Calu3 (cell line): ENCODE measurements around the gene PDIA5. TPM values are rescaled to one million over a fixed set of nuclear protein-coding genes. Genes with fewer than 3 reads are reported as not detected.

ENCODE experiments used
- BruUV-seq: library from RNA; stranded (reverse); fragments of 400-500 nt; replicated peaks from 2 replicates; lab custom pipeline; 2021; lab: Mats Ljungman, UMichigan
- CTCF ChIA-PET: fragments of 300-600 bp; sonication (Branson Sonifier 250); formaldehyde crosslinking; loops from one replicate; lab custom pipeline; 2022; ENCODE audit warnings: antibody characterized with exemption; lab: Charles Lee
- DNase-seq: peaks from one replicate; pipeline ENCODE4 v3.0.0; 2022
- H3K27ac Mint-ChIP-seq: one replicate; pipeline ENCODE4 v1.8.0; 2022; ENCODE audit warnings: mixed read lengths; ENCODE audit not compliant: unreplicated experiment
- H3K27me3 Mint-ChIP-seq: one replicate; pipeline ENCODE4 v1.8.0; 2022; ENCODE audit warnings: mixed read lengths; ENCODE audit not compliant: unreplicated experiment
- H3K36me3 Mint-ChIP-seq: one replicate; pipeline ENCODE4 v1.8.0; 2022; ENCODE audit warnings: mild to moderate bottlenecking, moderate library complexity, mixed read lengths; ENCODE audit not compliant: insufficient read depth, unreplicated experiment
- H3K4me1 Mint-ChIP-seq: one replicate; pipeline ENCODE4 v1.8.0; 2022; ENCODE audit warnings: mild to moderate bottlenecking, low read depth, mixed read lengths; ENCODE audit not compliant: unreplicated experiment
- H3K4me3 Mint-ChIP-seq: one replicate; pipeline ENCODE4 v1.8.0; 2022; ENCODE audit warnings: mild to moderate bottlenecking, low read depth, moderate library complexity, mixed read lengths; ENCODE audit not compliant: unreplicated experiment
- H3K9me3 Mint-ChIP-seq: one replicate; pipeline ENCODE4 v1.8.0; 2022; ENCODE audit warnings: low read depth, mixed read lengths; ENCODE audit not compliant: unreplicated experiment
- CTCF ChIP-seq: fragments of 200-600 bp; IDR thresholded peaks from one replicate; pipeline ENCODE4 v1.8.0; 2022; ENCODE audit warnings: antibody characterized with exemption; ENCODE audit not compliant: unreplicated experiment
- intact Hi-C: fragments of 100-400 bp; cut with micrococcal nuclease; formaldehyde crosslinking; loops from one replicate; pipeline ENCODE4 v1.10.0; 2022; ENCODE audit not compliant: unreplicated experiment
- total RNA-seq: library from RNA; stranded (reverse); gene quantifications from 2 replicates; pipeline ENCODE4 v1.2.3, GENCODE V29; 2022

The PDIA5 gene
- total RNA-seq, 1 experiment from 2014 or later: 31.6 TPM

- intact Hi-C loops: no loop called here
- CTCF ChIA-PET: no interaction called here
- H3K4me3 Mint-ChIP-seq: no peak overlapping the region
- H3K9me3 Mint-ChIP-seq: no peaks in the 10 kb centered on the region
- TF ChIP-seq CTCF: no peak
- no peak overlapping the region for H3K27ac Mint-ChIP-seq
- no peaks in the 10 kb centered on the region for H3K4me1 Mint-ChIP-seq
- no TSS peak for BruUV-seq
- H3K27me3 Mint-ChIP-seq: no peaks in the 10 kb centered on the region
- H3K36me3 Mint-ChIP-seq: no peaks in the 10 kb centered on the region
- peak; percentile 16 for DNase-seq
These were observed 127.7 kb downstream of the PDIA5 start for GRCh38 chr3:123194552-123194951.

- Mint-ChIP-seq H3K4me1 (peaks cover 10% of the 10 kb centered on the region), H3K36me3 (peaks cover 17% of the 10 kb centered on the region), H3K4me3 (no peak overlapping the region), H3K27me3 (no peaks in the 10 kb centered on the region), H3K27ac (no peak overlapping the region), H3K9me3 (no peaks in the 10 kb centered on the region)
- no TSS peak for BruUV-seq
- intact Hi-C loops: no loop called here
- no peak for TF ChIP-seq CTCF
- DNase-seq: no peak
- CTCF ChIA-PET: interaction anchor here (0.7 kb wide), 1 partner anchor 229 kb away, joined by 3 read pairs; no protein-coding TSS in a partner anchor
These were observed 131.5 kb downstream of the PDIA5 start for GRCh38 chr3:123198372-123198771.

GRCh38 chr3:123201223-123201556, 134.4 kb downstream of the PDIA5 start:
- intact Hi-C loops: no loop called here
- H3K27me3 Mint-ChIP-seq: no peaks in the 10 kb centered on the region
- H3K9me3 Mint-ChIP-seq: no peaks in the 10 kb centered on the region
- CTCF ChIA-PET: interaction anchor here (0.7 to 0.9 kb wide), 3 partner anchors 9 to 56 kb away, joined by 3 to 4 read pairs (median 3); no protein-coding TSS in a partner anchor
- no peak for TF ChIP-seq CTCF
- no peak for DNase-seq
- H3K4me3 Mint-ChIP-seq: peak overlapping the region; percentile 89
- peaks cover 10% of the 10 kb centered on the region for H3K4me1 Mint-ChIP-seq
- BruUV-seq: no TSS peak
- peak overlapping the region; percentile 85 for H3K27ac Mint-ChIP-seq
- peaks cover 17% of the 10 kb centered on the region for H3K36me3 Mint-ChIP-seq

- Mint-ChIP-seq H3K36me3 (peaks cover 17% of the 10 kb centered on the region), H3K9me3 (no peaks in the 10 kb centered on the region), H3K4me3 (peak within 1 kb of the TSS; percentile 89), H3K27ac (peak within 1 kb of the TSS; percentile 85), H3K4me1 (peaks cover 10% of the 10 kb centered on the region), H3K27me3 (no peaks in the 10 kb centered on the region)
- DNase-seq: peak; percentile 94
- BruUV-seq: no TSS peak
- CTCF ChIA-PET: interaction anchor here (0.7 to 0.9 kb wide), 3 partner anchors 10 to 56 kb away, joined by 3 to 4 read pairs (median 3); no protein-coding TSS in a partner anchor
- intact Hi-C loops: no loop called here
- TF ChIP-seq CTCF: no peak
These were observed 135.0 kb downstream of the PDIA5 start, which contains the start of gene SEC22A for GRCh38 chr3:123201557-123202427. Gene SEC22A, plus strand, starts transcription at chr3:123201943. Its CDS starts 7,275 bp downstream, at chr3:123209218.
